Activated effector memory CD4-positive, alpha-beta T cell treated with anti-CD3 and anti-CD28 coated beads, Interleukin-2, amount 50 U/mL, for 16 hours (primary cell): ENCODE measurements around the gene PIGS.

ENCODE experiments used
- DNase-seq: peaks from one replicate; pipeline ENCODE4 v3.0.0-alpha.2; 2020

The PIGS gene

GRCh38 chr17:28571361-28572122, at the start of gene PIGS:
Gene PIGS, minus strand, starts transcription at chr17:28571524. Its CDS starts 28 bp downstream, at chr17:28571496.
- DNase-seq = peak; percentile 97

DNA sequence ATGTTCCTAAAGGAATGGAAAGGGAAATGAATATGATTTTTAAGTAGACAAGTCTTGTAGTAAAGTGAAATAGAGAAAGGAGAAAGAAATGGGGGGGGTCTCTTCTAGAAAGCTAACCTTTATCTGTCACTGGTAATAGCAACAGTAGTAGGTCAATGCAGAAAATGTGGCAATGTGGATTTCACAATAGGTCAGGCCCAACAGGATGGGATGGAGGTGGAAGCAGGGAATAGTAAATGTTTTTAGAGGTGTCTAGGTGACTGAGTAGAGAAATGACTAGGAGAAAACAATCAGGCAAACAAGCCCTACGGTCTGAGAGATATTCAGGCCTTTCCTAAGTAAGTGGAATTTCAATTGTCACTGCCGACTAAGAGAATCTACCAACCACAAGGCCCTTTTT, 48.7 kb upstream of the PIGS start:
- DNase-seq = no peak

- no peak for DNase-seq
Measured at GRCh38 chr17:28618464-28618863, 47.1 kb upstream of the PIGS start.

DNA sequence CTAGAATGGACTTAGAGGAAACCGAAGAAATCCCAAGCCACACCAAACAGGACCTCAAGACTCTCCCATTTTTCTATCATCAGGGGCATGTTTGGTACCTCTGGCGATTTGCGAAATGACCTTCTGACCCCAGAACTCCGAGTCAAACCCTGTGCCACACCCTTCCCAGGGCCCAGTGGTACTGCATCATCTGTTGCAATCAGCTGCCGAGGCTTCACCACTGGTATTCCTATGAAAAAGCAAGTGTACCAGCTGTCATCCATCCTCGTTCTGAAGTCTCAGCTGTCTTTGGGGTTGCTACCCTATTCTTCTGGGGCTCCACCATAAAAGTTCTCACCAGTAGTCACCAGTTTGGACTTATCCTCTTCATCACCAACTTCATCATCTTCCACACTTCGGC, 45.0 kb upstream of the PIGS start:
- DNase-seq = peak; percentile 28

DNA sequence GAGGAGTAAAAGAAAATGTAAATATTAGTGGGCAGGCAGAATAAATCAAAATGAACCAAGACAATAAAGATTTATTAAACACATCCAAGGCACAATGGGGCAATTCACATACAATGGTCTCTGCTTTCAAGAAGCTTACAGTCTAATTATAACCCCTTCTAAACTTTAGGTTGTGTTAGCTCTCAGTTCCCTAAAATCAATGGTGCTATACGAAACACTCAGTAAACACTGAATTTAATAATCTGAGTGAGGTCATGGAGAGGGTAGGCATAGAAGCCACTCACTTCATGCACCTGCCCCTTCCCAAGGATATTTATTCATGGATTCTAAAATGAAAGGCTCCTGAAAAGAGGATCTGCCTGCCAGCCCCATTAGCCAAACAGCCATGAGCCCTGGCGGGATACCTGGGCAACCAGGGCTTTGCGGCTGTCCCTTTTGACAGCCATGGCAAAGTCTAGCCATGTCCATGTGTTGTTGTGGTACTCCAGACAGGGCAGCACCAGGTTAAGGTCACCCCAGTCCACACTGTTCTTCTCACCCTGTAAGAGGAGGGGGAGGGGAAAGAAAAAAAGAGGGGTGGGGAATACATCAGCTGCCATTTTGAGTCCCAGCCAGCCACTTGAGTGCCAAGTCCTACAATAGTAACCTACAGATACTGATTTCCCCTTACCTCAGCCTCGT, 44.1 kb upstream of the PIGS start:
- peak; percentile 10 for DNase-seq

GRCh38 chr17:28613931-28614381, 42.6 kb upstream of the PIGS start, which contains the start of gene RSKR:
Gene RSKR, minus strand, starts transcription at chr17:28614185. Its CDS starts 24 bp downstream, at chr17:28614161.
- peak; percentile 50 for DNase-seq

DNA sequence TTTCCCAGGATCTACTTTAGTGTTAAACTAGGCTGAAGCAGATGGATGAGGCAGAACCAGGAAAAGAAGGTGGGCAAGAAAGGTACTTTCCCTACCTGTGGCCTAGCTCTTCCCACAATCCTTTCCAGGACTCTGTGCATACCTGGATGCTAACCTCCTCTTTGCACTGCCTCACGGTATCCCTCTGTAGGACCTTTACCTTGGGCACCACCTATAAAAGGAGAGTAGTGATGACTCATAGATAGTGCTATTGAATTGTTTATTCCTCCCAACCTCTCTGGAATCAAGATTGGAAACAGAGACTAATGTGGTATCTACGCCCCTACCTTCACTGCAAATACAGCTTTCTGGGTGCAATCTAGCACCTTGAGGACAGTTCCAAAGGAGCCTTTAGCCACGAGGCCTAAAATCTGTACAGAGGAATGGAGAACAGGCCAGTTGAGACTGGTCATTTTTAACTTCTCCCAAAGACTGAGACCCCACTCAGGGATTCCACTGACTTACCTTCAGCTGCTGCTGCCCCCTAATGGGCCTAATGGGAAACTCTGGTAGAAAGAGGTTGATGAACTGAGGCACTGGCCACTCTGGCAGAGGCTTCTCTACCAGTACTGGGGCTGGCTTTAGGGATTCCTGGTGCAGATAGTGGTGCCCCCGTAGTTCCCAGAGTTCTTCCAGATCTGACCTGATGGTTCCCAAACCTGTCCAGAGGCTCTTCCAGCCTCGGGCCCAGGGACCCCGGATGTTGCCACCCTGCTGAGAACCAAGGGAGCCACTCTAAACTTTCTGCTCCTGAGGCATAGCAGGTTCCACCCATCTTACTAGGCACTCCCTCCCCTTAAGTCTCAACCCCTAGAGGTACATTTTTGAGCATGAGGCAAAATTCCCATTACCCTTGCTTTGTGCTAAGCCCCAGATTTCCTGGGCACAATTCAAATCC, 41.9 kb upstream of the PIGS start:
- DNase-seq = peak; percentile 73

DNA sequence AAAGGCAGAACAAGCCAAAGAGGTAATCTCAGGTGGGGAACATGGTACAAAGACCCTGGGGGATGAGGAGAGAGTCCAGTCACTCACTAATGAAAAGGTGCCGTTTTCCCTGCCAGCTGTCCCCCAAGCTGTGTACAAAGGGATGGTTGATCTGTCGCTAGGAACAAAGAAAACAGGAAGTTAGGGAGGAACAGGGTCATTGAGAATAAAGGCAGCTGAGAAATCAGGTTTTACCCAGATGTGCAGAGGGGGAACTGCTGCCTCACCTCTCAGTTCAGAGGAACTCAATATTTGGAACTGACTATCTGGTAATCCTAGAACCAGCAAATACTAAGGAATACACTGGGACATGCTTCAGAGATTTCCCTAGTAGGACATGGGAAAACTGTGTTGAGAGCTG, 41.2 kb upstream of the PIGS start:
- peak; percentile 3 for DNase-seq

DNA sequence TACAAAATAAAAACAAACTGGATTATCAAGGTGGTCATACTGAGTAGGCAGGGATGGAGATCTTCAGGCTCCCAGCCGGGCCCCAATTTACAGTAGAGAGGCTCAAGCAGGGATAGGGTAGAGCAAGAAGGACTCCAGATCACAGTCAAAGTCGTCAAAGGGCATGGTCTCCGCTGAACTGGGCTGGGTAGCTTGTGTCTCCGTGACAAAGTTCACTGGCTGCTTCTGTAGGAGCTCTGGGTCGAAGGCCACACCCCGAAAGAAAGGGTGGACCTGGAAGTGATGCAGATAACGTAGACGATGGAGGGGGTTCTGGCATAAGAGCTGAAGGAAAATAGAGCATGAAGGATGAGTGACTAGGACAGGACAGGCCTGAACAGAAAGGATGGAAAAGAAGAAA, 39.1 kb upstream of the PIGS start:
- DNase-seq = peak; percentile 27

GRCh38 chr17:28604031-28604430, 32.7 kb upstream of the PIGS start:
- DNase-seq = peak; percentile 4

DNA sequence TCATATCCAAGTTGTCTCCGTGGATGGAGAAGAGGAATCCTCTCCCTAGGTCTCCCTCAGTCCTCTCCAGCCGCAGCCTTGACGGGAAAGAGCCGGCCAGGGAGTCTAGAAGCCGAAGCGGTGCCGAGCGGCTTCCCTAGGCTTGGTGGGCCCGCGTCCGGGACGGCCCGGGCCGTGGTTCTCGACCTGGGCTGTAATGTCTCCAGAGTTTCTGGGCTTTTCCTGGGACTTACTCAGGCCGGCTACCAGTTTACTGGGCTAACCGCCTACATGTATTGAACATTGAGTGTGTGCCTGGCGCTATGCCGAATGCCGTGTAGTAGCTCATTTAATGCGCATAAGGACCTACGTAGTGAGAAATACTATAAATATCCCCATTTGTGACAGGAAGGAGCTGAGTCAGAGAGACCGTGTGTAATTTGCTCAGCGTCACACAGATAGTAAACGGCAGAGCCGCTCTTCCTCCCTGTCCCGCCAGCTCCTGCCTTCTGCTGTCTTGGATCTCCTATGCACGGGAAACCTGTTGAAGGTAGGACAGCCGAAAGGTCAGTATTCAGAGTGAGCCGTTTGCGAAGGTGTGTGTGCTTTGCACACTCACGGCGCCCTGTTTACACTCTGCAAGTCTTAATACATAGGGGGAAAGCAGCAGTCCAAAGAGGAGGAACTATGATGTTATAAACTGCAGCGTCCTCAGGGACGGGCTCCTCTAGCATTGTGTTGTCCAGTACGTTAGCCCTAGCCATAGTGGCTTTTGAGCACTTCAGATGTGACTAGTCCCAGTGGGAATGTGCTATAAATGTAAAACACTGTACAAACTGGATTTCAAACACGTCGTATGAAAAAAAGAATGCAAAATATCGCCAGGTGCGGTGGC, 28.2 kb upstream of the PIGS start:
- DNase-seq = peak; percentile 88

GRCh38 chr17:28598799-28599310, 27.5 kb upstream of the PIGS start, which contains the start of gene SPAG5:
Gene SPAG5, minus strand, starts transcription at chr17:28599025. Its CDS starts 79 bp downstream, at chr17:28598946.
- peak; percentile 98 for DNase-seq

DNA sequence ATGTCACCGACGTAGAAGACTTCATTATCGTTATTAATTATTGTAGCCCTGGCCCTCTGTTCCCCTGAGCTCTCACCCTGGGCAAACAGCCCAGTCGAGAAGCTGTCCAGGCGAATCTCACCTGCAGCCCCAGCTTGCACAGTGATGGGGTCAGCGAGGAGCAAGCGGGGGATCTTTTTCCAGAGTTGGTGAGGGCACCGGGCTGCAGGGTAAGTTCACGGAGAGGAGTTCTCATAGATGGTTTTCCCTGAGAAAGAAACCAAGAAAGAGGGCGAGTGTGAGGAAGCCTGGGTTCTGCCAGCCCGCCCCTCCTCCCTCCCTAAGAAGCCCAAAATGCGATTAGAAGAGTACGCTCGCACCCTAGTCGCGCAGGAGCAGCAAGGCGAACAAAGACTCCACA, 27.1 kb upstream of the PIGS start:
- peak; percentile 64 for DNase-seq

- DNase-seq = no peak
Measured at GRCh38 chr17:28597606-28598383, 26.5 kb upstream of the PIGS start.

GRCh38 chr17:28592260-28592659, 20.9 kb upstream of the PIGS start:
- DNase-seq = peak; percentile 24

GRCh38 chr17:28585851-28586250, 14.5 kb upstream of the PIGS start:
- DNase-seq = peak; percentile 6

- no peak for DNase-seq
Measured at GRCh38 chr17:28584434-28584833, 13.1 kb upstream of the PIGS start.

DNA sequence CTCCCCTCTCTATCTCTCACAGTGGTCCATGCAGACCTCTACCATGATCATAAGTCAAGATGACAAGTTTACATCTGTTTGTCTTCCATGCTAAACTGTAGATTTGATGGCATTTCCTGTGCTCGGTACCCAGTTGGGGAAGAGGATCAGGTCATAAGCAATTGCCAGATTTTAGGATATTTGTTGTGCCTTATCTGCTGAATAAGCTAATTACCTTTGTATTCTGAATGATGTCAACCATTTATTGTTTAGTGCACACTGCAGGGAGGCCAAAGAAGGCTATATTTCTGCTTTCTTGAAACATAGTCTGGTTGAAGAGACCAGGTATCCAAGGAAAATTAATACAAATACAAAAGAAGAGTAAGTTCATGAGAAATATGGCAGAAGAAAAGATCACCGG, 11.2 kb upstream of the PIGS start:
- no peak for DNase-seq

DNA sequence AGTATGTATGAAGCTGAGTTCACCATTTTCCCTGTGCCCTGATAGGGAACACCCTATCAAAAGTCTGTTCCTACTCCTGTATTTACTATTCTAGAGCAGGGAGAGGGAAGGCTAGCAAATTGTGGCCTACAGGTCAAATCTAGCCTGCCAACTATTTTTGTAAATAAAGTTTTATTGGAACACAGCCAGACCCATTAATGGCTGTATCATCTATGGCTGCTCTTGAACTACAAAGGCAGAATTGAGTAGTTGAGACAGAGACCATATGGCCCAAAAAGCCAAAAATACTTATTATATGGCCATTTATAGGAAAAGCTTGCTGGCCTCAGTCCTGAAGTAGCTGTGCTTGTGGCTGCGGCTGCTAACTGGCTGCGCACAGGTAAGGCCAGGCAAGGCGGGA, 9.6 kb upstream of the PIGS start:
- peak; percentile 9 for DNase-seq

GRCh38 chr17:28579526-28579925, 8.2 kb upstream of the PIGS start:
- DNase-seq = peak; percentile 60
